Measurements from ENCODE around the gene SIAE.

GRCh38 chr11:124676386-124676785 lies 2.8 kb upstream of the SIAE start:
- TF ChIP-seq EZH2phosphoT487 (IDR thresholded peaks at IDR 0.05; ENCODE audit: borderline replicate concordance, low read length) (no peak), CTCF (IDR thresholded peaks at IDR 0.05; ENCODE audit: low read depth, low read length, poor library complexity, severe bottlenecking) (no peak)
